RCC 7860 (cell line): ENCODE measurements around the gene KDM6A.
"Not testable (repeated sequence)": the region's sequence is repeated elsewhere in the genome, so short reads cannot be mapped to it uniquely, and the experiment has no call there.

ENCODE experiments used
- DNase-seq: peaks from one replicate; pipeline ENCODE4 v3.0.0-alpha.2; 2015; ENCODE audit warnings: low spot score
- FAIRE-seq: peaks from 2 replicates; lab custom pipeline; 2012; peaks lifted over from hg19 to GRCh38; lab: Jason Lieb, UNC

The KDM6A gene

GRCh38 chrX:44915361-44915868, 42.4 kb downstream of the KDM6A start:
- peak; percentile 49 for FAIRE-seq
- peak; percentile 3 for DNase-seq

GRCh38 chrX:44918722-44919121, 45.7 kb downstream of the KDM6A start:
- FAIRE-seq (no peak), DNase-seq (no peak)

GRCh38 chrX:44922980-44923379, 50.0 kb downstream of the KDM6A start:
- DNase-seq, result no peak
- no peak for FAIRE-seq

- DNase-seq (no peak), FAIRE-seq (no peak)
Measured at GRCh38 chrX:44927398-44927797, 54.4 kb downstream of the KDM6A start.

- no peak for FAIRE-seq
- no peak for DNase-seq
Measured at GRCh38 chrX:44931441-44931973, 58.5 kb downstream of the KDM6A start.

- FAIRE-seq (no peak), DNase-seq (no peak)
Measured at GRCh38 chrX:44935172-44935571, 62.2 kb downstream of the KDM6A start.

- no peak for DNase-seq
- no peak for FAIRE-seq
Measured at GRCh38 chrX:44935640-44936039, 62.7 kb downstream of the KDM6A start.

GRCh38 chrX:44937606-44938005, 64.6 kb downstream of the KDM6A start:
- FAIRE-seq (peak; percentile 93), DNase-seq (peak; percentile 46)

- no peak for FAIRE-seq
- DNase-seq, result no peak
Measured at GRCh38 chrX:44938111-44938510, 65.1 kb downstream of the KDM6A start.

GRCh38 chrX:44940541-44940940, 67.6 kb downstream of the KDM6A start:
- not testable (repeated sequence) for FAIRE-seq, DNase-seq

GRCh38 chrX:44943007-44943406, 70.0 kb downstream of the KDM6A start:
- DNase-seq (no peak), FAIRE-seq (no peak)

- FAIRE-seq (no peak), DNase-seq (no peak)
Measured at GRCh38 chrX:44944894-44945293, 71.9 kb downstream of the KDM6A start.

- no peak for FAIRE-seq
- DNase-seq, result no peak
Measured at GRCh38 chrX:44945736-44946135, 72.7 kb downstream of the KDM6A start.

GRCh38 chrX:44946771-44947170, 73.8 kb downstream of the KDM6A start:
- DNase-seq, result no peak
- FAIRE-seq, result no peak

GRCh38 chrX:44947995-44948394, 75.0 kb downstream of the KDM6A start:
- DNase-seq, result no peak
- no peak for FAIRE-seq

GRCh38 chrX:44948406-44948805, 75.4 kb downstream of the KDM6A start:
- FAIRE-seq, result no peak
- DNase-seq, result no peak

GRCh38 chrX:44949125-44949524, 76.1 kb downstream of the KDM6A start:
- FAIRE-seq (no peak), DNase-seq (no peak)

GRCh38 chrX:44950471-44951366, 77.7 kb downstream of the KDM6A start:
- FAIRE-seq, DNase-seq: not testable (repeated sequence)

GRCh38 chrX:44951572-44952067, 78.6 kb downstream of the KDM6A start:
- no peak for DNase-seq

GRCh38 chrX:44952329-44953027, 79.5 kb downstream of the KDM6A start:
- FAIRE-seq, result no peak
- no peak for DNase-seq

More at GRCh38 chrX:44951572-44952067, 78.6 kb downstream of the KDM6A start:
- FAIRE-seq, result no peak
